Activated gamma-delta T cell treated with anti-CD3 and anti-CD28 coated beads, Interleukin-2, amount 50 U/mL, for 16 hours (primary cell): ENCODE data around the gene TSPEAR.
"Not testable (repeated sequence)": the region's sequence is repeated elsewhere in the genome, so short reads cannot be mapped to it uniquely, and the experiment has no call there.

Source experiments
- DNase-seq: peaks from one replicate; pipeline ENCODE4 v3.0.0-alpha.2; 2020; ENCODE audit warnings: low read depth

The TSPEAR gene

DNA sequence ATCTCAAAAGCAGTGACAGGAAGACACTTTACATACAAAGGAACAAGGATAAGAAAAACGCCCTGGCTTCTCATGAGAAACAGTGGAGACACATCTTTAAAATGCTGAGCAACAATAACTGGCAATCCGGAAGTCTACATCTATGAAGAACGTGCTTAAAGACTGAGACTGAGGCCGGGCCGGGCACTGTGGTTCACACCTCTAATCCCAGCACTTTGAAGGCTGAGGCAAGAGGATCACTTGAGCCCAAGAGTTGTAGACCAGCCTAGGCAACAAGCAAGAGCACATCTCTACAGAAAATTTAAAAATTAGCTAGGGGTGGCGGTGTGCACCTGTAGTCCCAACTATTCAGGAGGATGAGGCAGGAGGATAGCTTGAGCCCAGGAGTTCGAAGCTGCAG is 27.3 kb downstream of the TSPEAR start:
- no peak for DNase-seq

- no peak for DNase-seq
Measured at GRCh38 chr21:44682580-44683151, 28.7 kb downstream of the TSPEAR start.

GRCh38 chr21:44681861-44682579 is 29.4 kb downstream of the TSPEAR start, which contains the start of gene KRTAP12-1:
Gene KRTAP12-1, minus strand, starts transcription at chr21:44682163. Its CDS starts 40 bp downstream, at chr21:44682123.
- DNase-seq, result no peak

GRCh38 chr21:44681152-44681551 is 30.2 kb downstream of the TSPEAR start:
- DNase-seq, result no peak

DNA sequence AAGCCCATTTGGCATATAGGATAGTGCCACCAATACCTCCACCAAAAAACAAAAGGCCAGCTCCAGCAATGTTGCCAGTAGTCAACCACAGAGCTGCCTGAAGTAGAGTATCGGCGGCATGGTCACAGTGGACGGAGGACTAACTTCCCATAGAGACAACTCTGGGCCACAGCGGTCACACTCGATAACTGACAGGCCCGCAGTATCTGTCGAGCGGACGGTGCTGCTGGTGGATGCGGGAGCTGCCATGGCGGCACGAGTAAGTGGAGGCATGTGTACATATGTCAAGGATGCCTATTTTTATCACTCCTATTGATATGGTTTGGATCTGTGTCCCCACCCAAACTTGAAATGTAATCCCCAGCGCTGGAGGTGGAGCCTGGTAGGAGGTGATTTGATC is 33.5 kb downstream of the TSPEAR start:
- DNase-seq, result no peak

DNA sequence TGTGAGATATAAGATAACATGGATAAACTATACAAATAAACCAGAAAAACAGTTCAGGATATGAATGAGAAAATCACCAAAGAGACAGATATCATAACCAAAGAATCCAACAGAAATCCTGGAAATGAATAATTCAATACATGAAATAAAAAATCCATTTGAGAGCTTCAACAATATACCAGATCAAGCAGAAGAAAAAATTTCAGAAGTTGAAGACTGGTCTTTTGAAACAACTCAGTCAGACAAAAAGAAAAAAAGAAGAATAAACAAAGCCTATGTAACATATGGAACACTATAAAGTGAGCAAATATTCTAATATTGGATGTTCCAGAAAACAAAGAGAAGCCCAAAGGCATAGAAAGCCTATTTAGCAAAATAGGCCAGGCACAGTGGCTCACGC is 39.5 kb downstream of the TSPEAR start:
- no peak for DNase-seq

GRCh38 chr21:44670642-44671432 is 40.5 kb downstream of the TSPEAR start:
- no peak for DNase-seq

GRCh38 chr21:44667612-44668011 is 43.8 kb downstream of the TSPEAR start:
- no peak for DNase-seq

GRCh38 chr21:44666401-44667320 is 44.7 kb downstream of the TSPEAR start, which contains the start of gene KRTAP12-2:
Gene KRTAP12-2, minus strand, starts transcription at chr21:44666927. Its CDS starts 41 bp downstream, at chr21:44666886.
- DNase-seq, result no peak

DNA sequence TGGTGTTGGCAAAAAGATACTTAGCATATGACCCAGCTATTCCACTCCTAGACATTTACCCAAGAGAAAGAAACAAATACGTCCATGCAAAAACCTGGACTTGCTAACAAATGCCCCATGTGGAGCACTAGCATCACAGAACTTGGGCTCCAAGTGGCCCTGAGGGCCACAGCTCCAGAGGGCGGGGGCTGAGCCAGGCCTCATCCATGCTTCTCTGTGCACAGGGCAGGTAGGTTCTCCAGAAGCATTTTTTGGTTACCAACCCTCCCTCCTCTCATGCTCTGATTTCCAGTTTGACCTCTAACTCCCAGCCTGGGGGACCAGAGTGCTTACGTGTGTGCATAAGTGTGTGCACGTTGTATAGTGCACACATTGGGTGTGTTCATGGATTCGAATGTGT is 46.7 kb downstream of the TSPEAR start:
- DNase-seq, result no peak

- DNase-seq, result not testable (repeated sequence)
Measured at GRCh38 chr21:44661567-44661966, 49.8 kb downstream of the TSPEAR start.

DNA sequence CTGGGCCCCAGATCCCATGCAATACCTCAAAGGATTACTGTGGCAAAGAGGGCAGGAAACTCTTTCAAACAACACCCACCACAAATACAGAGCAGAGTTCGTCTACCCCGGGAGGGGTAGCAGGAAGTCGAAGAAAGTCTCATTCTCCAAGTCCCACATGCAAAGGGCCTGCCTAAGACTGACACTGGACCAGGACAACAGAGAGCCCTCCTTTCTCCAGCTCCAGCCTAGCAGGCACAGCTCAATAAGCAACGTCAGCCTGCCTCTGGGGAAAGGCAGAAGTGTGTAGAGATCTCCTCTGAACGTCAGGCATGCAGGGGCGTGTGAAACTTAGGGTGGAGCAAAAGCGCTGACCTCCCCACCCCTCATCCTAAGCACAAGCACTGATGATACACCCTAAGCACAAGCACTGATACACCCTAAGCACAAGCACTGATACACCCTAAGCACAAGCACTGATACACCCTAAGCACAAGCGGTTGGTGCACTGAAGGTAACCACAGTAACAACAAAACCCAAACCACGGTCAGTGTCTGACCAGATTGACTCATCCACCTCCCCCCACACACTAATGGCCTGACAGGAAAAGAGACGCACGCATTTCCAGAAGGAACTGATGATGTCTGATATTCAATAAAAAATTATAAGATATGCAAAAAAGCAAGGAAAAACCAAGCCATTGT is 52.3 kb downstream of the TSPEAR start:
- no peak for DNase-seq

DNA sequence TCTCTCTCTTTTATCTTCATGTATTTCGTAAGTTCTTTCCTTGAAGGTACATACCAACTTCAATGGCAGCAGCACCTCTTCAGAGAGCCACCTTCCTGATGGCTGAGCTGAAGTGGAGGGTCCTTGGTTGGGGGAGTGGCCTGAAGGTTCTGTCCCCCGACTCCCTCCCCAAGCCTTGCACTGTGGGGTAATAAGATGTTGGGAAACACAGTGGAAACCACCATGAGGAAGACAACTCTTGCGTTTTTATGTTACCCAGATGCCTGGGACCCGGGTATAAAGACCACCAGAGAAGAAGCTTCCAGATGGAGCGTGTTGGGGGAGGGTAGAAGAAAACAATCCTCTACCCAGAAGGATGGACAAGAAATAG is 52.8 kb downstream of the TSPEAR start:
- no peak for DNase-seq

DNA sequence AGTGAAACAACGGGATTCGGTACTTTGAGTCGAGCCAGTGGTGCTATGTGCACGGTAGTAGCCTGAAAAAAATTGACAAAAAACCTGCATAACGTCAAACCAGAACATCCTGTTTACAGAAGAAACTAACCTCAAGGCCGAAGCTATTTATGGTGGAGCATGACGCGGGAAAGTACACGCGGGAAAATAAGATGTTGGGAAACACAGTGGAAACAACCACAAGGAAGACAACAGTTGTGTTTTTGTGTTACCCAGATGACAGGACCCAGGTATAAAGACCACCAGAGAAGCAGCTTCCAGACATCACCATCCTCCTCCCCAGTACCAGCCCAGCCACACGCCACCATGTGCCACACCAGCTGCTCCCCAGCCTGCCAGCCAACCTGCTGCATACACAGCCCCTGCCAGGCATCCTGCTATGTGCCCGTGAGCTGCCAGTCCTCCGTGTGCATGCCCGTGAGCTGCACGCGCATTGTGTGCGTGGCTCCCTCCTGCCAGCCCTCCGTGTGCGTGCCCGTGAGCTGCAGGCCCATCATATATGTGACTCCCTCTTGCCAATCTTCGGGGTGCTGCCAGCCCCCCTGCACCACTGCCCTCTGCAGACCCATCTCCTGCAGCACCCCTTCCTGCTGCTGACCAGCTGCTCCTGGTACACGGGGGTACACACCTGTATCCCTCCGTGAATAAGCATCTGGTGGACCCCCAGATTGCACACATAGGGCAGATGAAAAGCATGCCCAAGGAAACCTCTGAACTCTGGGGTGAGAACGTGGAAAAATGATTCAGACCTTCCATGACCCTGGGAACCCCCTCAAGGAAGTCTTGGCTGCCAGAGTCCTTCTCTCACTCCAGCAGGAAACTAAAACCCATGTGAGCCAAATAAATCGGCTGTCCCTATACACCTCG is 53.5 kb downstream of the TSPEAR start, which contains the start of gene KRTAP12-3:
KRTAP12-3 (plus strand) TSS at position 298 of the 906 bp plus-strand sequence; CDS start at position 346, 48 bp downstream.
- peak; percentile 14 for DNase-seq

DNA sequence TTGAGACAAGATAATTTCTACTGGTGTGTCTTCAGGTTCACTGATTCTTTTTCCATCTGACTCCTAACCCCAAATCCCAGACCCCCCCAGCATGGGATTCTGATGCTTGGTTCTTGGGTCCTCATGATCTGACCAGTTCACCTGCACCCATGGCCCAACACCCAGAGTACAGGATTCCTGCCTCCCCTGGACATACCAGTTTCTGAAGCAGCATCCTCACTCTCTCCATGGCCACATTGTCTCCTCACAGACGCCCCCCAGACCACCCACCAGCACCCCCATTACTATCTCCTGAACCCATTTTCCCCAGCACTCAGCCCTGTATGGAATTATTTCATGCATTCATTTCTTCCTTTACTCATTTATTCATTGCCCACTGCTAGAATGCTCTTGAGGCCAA is 54.5 kb downstream of the TSPEAR start:
- DNase-seq, result no peak

DNA sequence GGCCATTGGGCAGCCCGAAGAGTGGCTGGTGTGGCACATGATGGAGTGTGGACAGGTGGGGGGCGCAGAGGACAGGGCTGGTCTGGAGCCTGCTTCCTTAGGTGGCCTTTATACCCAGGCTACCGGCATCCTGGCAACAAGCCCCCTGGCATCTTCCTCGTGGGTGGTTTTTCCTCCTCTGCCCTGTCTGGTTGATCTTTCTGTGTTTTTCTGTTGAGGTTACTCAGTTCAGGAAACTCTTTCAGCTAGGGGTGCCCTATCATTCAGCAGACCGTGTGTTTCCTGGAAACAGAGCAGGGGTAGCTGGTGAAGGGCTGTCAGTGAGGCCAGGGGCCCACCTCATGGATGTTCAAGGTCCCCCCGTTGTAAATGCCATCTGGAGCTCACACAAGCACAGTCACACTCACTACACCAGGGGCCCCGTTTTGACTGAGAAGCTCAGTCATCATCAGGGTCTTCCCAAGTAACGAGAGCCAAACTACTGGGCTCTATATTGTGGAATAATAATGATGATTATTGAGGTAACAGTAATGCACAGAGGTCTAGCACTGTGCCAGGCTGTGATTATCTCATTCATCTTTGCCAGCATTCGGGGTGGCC is 56.7 kb downstream of the TSPEAR start, which contains the start of gene KRTAP12-4:
KRTAP12-4 (minus strand) TSS at position 84 of the 600 bp plus-strand sequence; CDS start at position 39, 45 bp downstream.
- no peak for DNase-seq

DNA sequence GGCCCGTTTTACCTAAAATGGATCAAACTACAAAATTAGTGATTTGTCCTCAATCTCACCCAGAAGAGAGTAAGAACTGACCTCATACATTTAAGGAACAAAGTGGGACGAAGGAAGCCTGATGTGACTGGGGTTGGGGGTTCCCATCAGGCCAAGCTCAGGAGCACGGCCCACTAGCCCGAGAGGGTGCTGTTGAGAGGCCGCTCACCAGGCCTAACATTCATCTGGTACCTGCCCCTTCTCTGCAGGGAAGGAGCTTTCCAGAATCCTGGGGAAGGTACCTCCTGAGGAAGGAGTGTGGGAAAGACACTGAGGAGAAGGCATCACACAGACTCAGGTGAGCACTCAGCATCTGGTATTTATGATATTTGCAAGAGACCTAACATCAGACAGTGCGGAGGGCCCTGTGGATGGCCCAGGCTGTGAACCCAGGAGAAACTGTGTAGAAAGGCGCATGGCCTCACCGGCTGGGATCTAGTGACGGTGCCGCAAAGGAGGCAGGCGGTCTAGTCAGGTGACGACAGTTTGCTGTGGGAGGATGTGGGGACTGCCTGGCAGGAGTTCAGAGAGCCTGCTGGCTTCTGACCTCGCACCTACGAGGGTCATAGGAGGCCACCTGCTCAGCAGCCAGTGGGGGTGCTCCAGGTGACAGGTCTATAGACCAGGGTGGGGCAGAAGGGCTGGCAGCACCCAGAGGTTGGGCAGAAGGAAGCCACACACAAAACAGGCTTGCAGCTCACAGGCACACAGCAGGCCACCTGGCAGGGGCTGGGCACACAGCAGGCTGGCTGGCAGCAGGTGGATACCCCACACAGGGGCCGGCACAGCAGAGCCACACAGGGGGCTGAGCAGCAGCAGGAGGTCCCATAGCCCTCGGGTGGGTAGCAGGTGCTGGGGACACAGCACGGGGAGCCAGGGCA is 57.5 kb downstream of the TSPEAR start:
- peak; percentile 36 for DNase-seq

GRCh38 chr21:44653123-44653522 is 58.2 kb downstream of the TSPEAR start:
- DNase-seq, result no peak
